Mesenteric fat pad (tissue), 1 donor: ENCODE results near the gene PRKCB. TPM values are rescaled to one million over a fixed set of nuclear protein-coding genes. Genes with fewer than 3 reads are reported as not detected.

Experiments
- DNase-seq: peaks from one replicate; pipeline ENCODE4 v3.0.0-alpha.2; 2020; ENCODE audit warnings: low spot score
- long read RNA-seq: library from polyadenylated mRNA; unstranded; transcript quantifications from one replicate; pipeline ENCODE4 v2.0.0, GENCODE V29; 2020
- total RNA-seq: library from RNA; stranded (reverse); fragmentation: NEBNext Ultra II Directional; extraction: Animal tissue kit (Norgen Biotek cat#: 25700); gene quantifications from one replicate; pipeline ENCODE4 v1.2.1, GENCODE V29; 2021
- donor health status: DM: yes; HTN: yes; CAD: no.

PRKCB gene
- total RNA-seq, result 11.0 TPM
- long read RNA-seq, full-length matches to known transcripts, result 5 of 17 reads
- long read RNA-seq, partial matches to known transcripts, result 4 of 17 reads
- long read RNA-seq, other reads (novel, unspliced or antisense), result 8 of 17 reads

GRCh38 chr16:23835390-23836077, at the start of gene PRKCB:
PRKCB (plus strand) TSS chr16:23835983.
- peak; percentile 93 for DNase-seq

- no peak for DNase-seq
Measured at GRCh38 chr16:23786964-23787561, 48.7 kb upstream of the PRKCB start.

GRCh38 chr16:23788685-23789084, 47.1 kb upstream of the PRKCB start:
- no peak for DNase-seq

- DNase-seq, result no peak
Measured at GRCh38 chr16:23795378-23795777, 40.4 kb upstream of the PRKCB start.

- DNase-seq, result no peak
Measured at GRCh38 chr16:23796941-23797340, 38.8 kb upstream of the PRKCB start.

GRCh38 chr16:23801378-23801777, 34.4 kb upstream of the PRKCB start:
- DNase-seq, result no peak

- DNase-seq, result no peak
Measured at GRCh38 chr16:23802776-23803175, 33.0 kb upstream of the PRKCB start.

GRCh38 chr16:23803591-23804123, 32.1 kb upstream of the PRKCB start:
- DNase-seq, result no peak

GRCh38 chr16:23807028-23807427, 28.8 kb upstream of the PRKCB start:
- DNase-seq, result no peak

- DNase-seq, result no peak
Measured at GRCh38 chr16:23821467-23821866, 14.3 kb upstream of the PRKCB start.

GRCh38 chr16:23821875-23822688, 13.7 kb upstream of the PRKCB start:
- no peak for DNase-seq

- DNase-seq, result no peak
Measured at GRCh38 chr16:23823475-23824384, 12.1 kb upstream of the PRKCB start.

GRCh38 chr16:23824909-23825308, 10.9 kb upstream of the PRKCB start:
- no peak for DNase-seq

- no peak for DNase-seq
Measured at GRCh38 chr16:23826528-23827045, 9.2 kb upstream of the PRKCB start.

- no peak for DNase-seq
Measured at GRCh38 chr16:23827057-23827456, 8.7 kb upstream of the PRKCB start.

GRCh38 chr16:23829454-23829853, 6.3 kb upstream of the PRKCB start:
- no peak for DNase-seq

- DNase-seq, result no peak
Measured at GRCh38 chr16:23830276-23830675, 5.5 kb upstream of the PRKCB start.

- DNase-seq, result no peak
Measured at GRCh38 chr16:23832882-23833281, 2.9 kb upstream of the PRKCB start.

- no peak for DNase-seq
Measured at GRCh38 chr16:23833504-23833903, 2.3 kb upstream of the PRKCB start.

GRCh38 chr16:23833960-23834685, 1.7 kb upstream of the PRKCB start:
- DNase-seq, result no peak
